ENCODE results near the gene UST.

- TF ChIP-seq, protein P1, sequence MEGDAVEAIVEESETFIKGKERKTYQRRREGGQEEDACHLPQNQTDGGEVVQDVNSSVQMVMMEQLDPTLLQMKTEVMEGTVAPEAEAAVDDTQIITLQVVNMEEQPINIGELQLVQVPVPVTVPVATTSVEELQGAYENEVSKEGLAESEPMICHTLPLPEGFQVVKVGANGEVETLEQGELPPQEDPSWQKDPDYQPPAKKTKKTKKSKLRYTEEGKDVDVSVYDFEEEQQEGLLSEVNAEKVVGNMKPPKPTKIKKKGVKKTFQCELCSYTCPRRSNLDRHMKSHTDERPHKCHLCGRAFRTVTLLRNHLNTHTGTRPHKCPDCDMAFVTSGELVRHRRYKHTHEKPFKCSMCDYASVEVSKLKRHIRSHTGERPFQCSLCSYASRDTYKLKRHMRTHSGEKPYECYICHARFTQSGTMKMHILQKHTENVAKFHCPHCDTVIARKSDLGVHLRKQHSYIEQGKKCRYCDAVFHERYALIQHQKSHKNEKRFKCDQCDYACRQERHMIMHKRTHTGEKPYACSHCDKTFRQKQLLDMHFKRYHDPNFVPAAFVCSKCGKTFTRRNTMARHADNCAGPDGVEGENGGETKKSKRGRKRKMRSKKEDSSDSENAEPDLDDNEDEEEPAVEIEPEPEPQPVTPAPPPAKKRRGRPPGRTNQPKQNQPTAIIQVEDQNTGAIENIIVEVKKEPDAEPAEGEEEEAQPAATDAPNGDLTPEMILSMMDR (optimal IDR thresholded peaks at IDR 0.05 in 1 of 3, IDR thresholded peaks at IDR 0.05 in 1 of 3, conservative IDR thresholded peaks at IDR 0.05 in 1 of 3; ENCODE audit: extremely low read depth in 1 of 3, insufficient read depth in 2 of 3, low read length in 3 of 3) = no peak
- no peak for TF ChIP-seq EZH2 (IDR thresholded peaks at IDR 0.05; ENCODE audit: low read length)
Measured at GRCh38 chr6:148944608-148945007, 197.8 kb downstream of the UST start.
